Suprapubic skin (tissue), 4 donors: ENCODE results near the gene TXN2. TPM values are rescaled to one million over a fixed set of nuclear protein-coding genes. Genes with fewer than 3 reads are reported as not detected.
A peak's percentile ranks its signal among the peaks of the same experiment; 100 is the strongest.

ENCODE experiments used
- DNase-seq, 2 donors: peaks; one replicate each; pipeline ENCODE4 v3.0.0-alpha.2; 2019; ENCODE audit warnings: low spot score in 2 of 2
- H3K27ac ChIP-seq: fragments of 200-600 bp; sonication (generic); one replicate; pipeline ENCODE4 v1.5.1; 2019
- H3K27me3 ChIP-seq: fragments of 200-600 bp; sonication (generic); one replicate; pipeline ENCODE4 v1.5.1; 2019
- H3K36me3 ChIP-seq: fragments of 200-600 bp; sonication (generic); one replicate; pipeline ENCODE4 v1.5.1; 2019
- H3K4me1 ChIP-seq: fragments of 200-600 bp; sonication (generic); one replicate; pipeline ENCODE4 v1.5.1; 2019
- H3K4me3 ChIP-seq: fragments of 200-600 bp; sonication (generic); one replicate; pipeline ENCODE4 v1.5.1; 2019; ENCODE audit warnings: mild to moderate bottlenecking
- H3K9me3 ChIP-seq: fragments of 200-600 bp; sonication (generic); one replicate; pipeline ENCODE4 v1.5.1; 2019
- CTCF ChIP-seq, 2 donors: fragments of 200-600 bp in 1 of 2; fragments of 450-650 bp in 1 of 2; sonication (generic) in 1 of 2; IDR thresholded peaks; one replicate each; pipeline ENCODE4 v1.5.1; 2016 to 2019; ENCODE audit warnings: antibody characterized with exemption in 2 of 2, mild to moderate bottlenecking in 1 of 2, moderate library complexity in 1 of 2
- EP300 ChIP-seq: sonication (generic); formaldehyde crosslinking; IDR thresholded peaks from one replicate; pipeline ENCODE4 v1.6.1; 2017; ENCODE audit warnings: antibody characterized with exemption
- POLR2A ChIP-seq, 2 donors: fragments of 450-650 bp; IDR thresholded peaks; one replicate each; pipeline ENCODE4 v1.6.1; 2017; ENCODE audit warnings: antibody characterized with exemption in 2 of 2, mild to moderate bottlenecking in 2 of 2, moderate library complexity in 2 of 2
- POLR2AphosphoS5 ChIP-seq, 3 donors: sonication (generic); formaldehyde crosslinking; IDR thresholded peaks; one replicate each; pipeline ENCODE4 v1.6.1; 2017; ENCODE audit warnings: antibody characterized with exemption in 3 of 3
- WGBS: methylation state at CpG from one replicate; pipeline ENCODE4 v1.1.5; 2018; 5-methylcytosine and 5-hydroxymethylcytosine counted together
- total RNA-seq, 4 donors: library from RNA; depleted of rRNA; stranded (reverse); fragments of >200 nt; gene quantifications; one replicate each; pipeline ENCODE4 v1.1.0, GENCODE V29; 2016

The TXN2 gene
- total RNA-seq, 4 donors from 2014 or later = 50.7 to 73.5 (median 61.3) TPM

GRCh38 chr22:36470994-36471331 is 10.5 kb downstream of the TXN2 start:
- Histone ChIP-seq H3K9me3 (no peaks in the 10 kb centered on the region), H3K27me3 (no peaks in the 10 kb centered on the region), H3K27ac (peak overlapping the region; percentile 59), H3K4me3 (no peak overlapping the region), H3K36me3 (peaks cover 55% of the 10 kb centered on the region), H3K4me1 (peaks cover 39% of the 10 kb centered on the region)
- TF ChIP-seq CTCF (IDR thresholded peaks at IDR 0.05) (no peak), EP300 (peak; percentile 18)
- DNase-seq = no peak
- WGBS = 57% methylated on average over 10 of the region's 10 CpGs

- H3K4me1 ChIP-seq = peaks cover 45% of the 10 kb centered on the region
- H3K36me3 ChIP-seq = peaks cover 49% of the 10 kb centered on the region
- 35% methylated on average over 13 of the region's 14 CpGs for WGBS
Observed at GRCh38 chr22:36470162-36470993, 11.1 kb downstream of the TXN2 start.

DNA sequence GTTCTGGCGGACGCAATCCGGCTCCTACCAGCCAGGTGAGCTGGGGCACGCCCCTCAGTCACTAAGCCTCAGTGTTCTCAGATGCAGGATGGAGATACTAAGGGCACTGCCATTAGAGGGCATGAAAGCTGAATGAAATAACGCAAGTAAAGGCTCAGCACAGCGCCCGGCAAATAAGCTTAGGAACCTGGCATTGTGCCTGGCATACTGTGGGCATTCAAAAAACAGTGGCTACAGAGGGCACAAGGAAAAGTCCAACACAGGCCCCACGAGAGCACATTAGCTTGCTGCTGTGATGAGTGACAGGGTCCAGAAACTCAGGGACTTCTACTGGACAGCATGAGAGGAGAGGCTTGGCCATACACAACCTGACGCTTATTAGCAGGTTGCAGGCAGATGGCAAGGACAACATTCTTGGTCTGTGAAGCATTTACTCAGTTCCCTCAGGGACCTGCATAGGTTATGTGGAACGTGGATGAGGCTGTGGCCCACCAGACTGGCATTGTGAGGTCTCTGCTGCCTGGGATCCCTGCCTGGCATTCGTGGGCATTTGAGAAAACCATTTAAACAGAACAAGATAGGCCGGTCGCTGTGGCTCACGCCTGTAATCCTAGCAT is 12.2 kb downstream of the TXN2 start:
- no peak overlapping the region for H3K4me3 ChIP-seq
- 73% methylated on average over 12 of the region's 14 CpGs for WGBS
- no peak overlapping the region for H3K27ac ChIP-seq
- peaks cover 37% of the 10 kb centered on the region for H3K36me3 ChIP-seq
- H3K9me3 ChIP-seq = no peaks in the 10 kb centered on the region
- no peak for DNase-seq
- no peaks in the 10 kb centered on the region for H3K27me3 ChIP-seq
- peaks cover 57% of the 10 kb centered on the region for H3K4me1 ChIP-seq
- TF ChIP-seq EP300 (no peak), POLR2AphosphoS5 (IDR thresholded peaks at IDR 0.05) (no peak), CTCF (IDR thresholded peaks at IDR 0.05) (no peak), POLR2A (IDR thresholded peaks at IDR 0.05) (no peak)

More at GRCh38 chr22:36470162-36470993, 11.1 kb downstream of the TXN2 start:
- peak; percentile 83 to 88 for DNase-seq
- Histone ChIP-seq H3K4me3 (no peak overlapping the region), H3K9me3 (no peaks in the 10 kb centered on the region), H3K27ac (peak overlapping the region; percentile 59), H3K27me3 (no peaks in the 10 kb centered on the region)
- TF ChIP-seq POLR2A (IDR thresholded peaks at IDR 0.05) (no peak), POLR2AphosphoS5 (IDR thresholded peaks at IDR 0.05) (no peak), EP300 (no peak), CTCF (IDR thresholded peaks at IDR 0.05) (peak; percentile 88 to 95)

DNA sequence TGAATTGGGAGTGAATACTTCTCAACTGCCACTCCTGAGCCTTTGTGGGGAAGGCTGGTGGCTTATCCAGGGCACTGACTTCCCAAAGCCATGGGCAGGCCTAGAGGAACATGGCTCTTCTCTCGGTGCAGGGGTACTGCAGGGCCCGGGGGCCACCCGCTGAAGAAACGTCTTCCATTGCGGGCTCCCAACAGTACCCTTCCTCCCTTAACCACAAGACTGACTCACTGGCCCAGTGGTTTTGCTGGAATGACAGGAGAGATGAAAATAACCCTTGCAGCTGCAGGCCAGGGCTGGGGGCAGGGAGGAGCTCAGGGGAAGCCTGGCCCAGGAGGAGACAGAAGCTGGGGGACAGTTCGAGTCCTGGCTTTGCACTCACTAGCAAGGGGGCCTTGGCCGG is 13.5 kb downstream of the TXN2 start:
- no peaks in the 10 kb centered on the region for H3K9me3 ChIP-seq
- no peak for DNase-seq
- 68% methylated on average over 7 of the region's 7 CpGs for WGBS
- H3K4me1 ChIP-seq = peaks cover 59% of the 10 kb centered on the region
- H3K27ac ChIP-seq = no peak overlapping the region
- H3K4me3 ChIP-seq = no peak overlapping the region
- H3K27me3 ChIP-seq = no peaks in the 10 kb centered on the region
- TF ChIP-seq CTCF (IDR thresholded peaks at IDR 0.05) (no peak), POLR2A (IDR thresholded peaks at IDR 0.05) (no peak)
- peaks cover 25% of the 10 kb centered on the region for H3K36me3 ChIP-seq

DNA sequence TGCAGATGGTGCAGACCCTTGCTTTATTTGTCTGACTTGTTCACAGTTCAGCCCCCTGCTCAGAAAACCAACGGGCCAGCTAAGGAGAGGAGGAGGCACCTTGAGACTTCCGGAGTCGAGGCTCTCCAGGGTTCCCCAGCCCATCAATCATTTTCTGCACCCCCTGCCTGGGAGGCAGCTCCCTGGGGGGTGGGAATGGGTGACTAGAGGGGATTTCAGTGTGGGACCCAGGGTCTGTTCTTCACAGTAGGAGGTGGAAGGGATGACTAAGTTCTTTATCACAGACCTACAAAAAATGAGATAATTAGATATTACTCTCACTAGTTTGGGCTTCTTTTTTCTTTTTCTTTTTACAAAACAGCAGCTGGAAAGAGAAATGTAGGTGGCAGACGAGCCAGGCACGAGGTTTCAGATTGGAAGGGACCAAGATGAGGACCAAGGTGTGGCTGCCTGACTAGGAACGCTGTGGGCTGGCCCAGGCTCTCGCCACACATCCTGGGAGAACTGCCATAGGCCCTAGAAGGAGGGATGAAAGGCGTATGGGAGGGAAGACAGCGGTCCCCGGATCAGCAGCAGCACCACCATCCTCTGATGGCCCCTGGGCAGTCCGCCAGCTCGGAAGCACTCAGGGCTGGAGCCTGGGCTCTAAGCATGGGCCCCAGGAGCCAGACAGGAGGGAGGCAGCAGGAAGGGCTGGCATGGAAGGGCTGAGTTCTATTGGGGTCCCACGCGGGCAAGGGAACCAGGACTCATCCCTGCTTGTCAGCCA is 14.2 kb downstream of the TXN2 start:
- Histone ChIP-seq H3K27me3 (no peaks in the 10 kb centered on the region), H3K36me3 (peaks cover 18% of the 10 kb centered on the region), H3K4me3 (no peak overlapping the region), H3K9me3 (no peaks in the 10 kb centered on the region), H3K27ac (peak overlapping the region; percentile 80), H3K4me1 (peaks cover 60% of the 10 kb centered on the region)
- no peak for DNase-seq
- TF ChIP-seq EP300 = no peak
- no peak for TF ChIP-seq CTCF (IDR thresholded peaks at IDR 0.05)
- no peak for TF ChIP-seq POLR2A (IDR thresholded peaks at IDR 0.05)
- TF ChIP-seq POLR2AphosphoS5 (IDR thresholded peaks at IDR 0.05) = no peak
- WGBS = 74% methylated on average over 14 of the region's 14 CpGs
